Thoracic aorta (tissue), 2 donors: ENCODE data around the gene CYP27C1. TPM values are rescaled to one million over a fixed set of nuclear protein-coding genes. Genes with fewer than 3 reads are reported as not detected.

Experiments used
- ATAC-seq: fragments of 150-250 bp; one replicate; pipeline ENCODE4 v1.8.0; 2017; ENCODE audit warnings: low read depth; ENCODE audit not compliant: insufficient number of reproducible peaks, low FRiP score
- DNase-seq: peaks from one replicate; pipeline ENCODE4 v3.0.0-alpha.2; 2020; ENCODE audit warnings: low spot score
- H3K27ac ChIP-seq, 2 donors: fragments of 200-600 bp; sonication (generic); 1 replicate in 1 of 2; 2 replicates in 1 of 2; pipeline ENCODE4 v1.5.1; 2016; ENCODE audit warnings: mild to moderate bottlenecking in 2 of 2, moderate library complexity in 2 of 2
- H3K27me3 ChIP-seq: fragments of 200-600 bp; sonication (generic); replicated peaks from 2 replicates; pipeline ENCODE4 v1.6.0; 2016; ENCODE audit warnings: mild to moderate bottlenecking; ENCODE audit not compliant: insufficient read depth
- H3K36me3 ChIP-seq: fragments of 200-600 bp; sonication (generic); one replicate; pipeline ENCODE4 v1.5.1; 2016
- H3K4me1 ChIP-seq, 2 donors: fragments of 200-600 bp; sonication (generic); 1 replicate in 1 of 2; 2 replicates in 1 of 2; pipeline versions ENCODE4 v1.5.1 to v1.6.0; 2016; ENCODE audit warnings: low read depth in 2 of 2, mild to moderate bottlenecking in 1 of 2; ENCODE audit not compliant: control insufficient read depth in 1 of 2
- H3K4me3 ChIP-seq: fragments of 200-600 bp; sonication (generic); 2 replicates; pipeline ENCODE4 v1.5.1; 2016; ENCODE audit warnings: mild to moderate bottlenecking
- H3K9me3 ChIP-seq: fragments of 200-600 bp; sonication (generic); 2 replicates; pipeline ENCODE4 v1.5.1; 2016
- total RNA-seq, 2 donors: library from RNA; depleted of rRNA; stranded (reverse); fragments of >200 nt; gene quantifications; one replicate each; pipeline versions ENCODE4 v1.1.0 to v1.2.3, GENCODE V29; 2016
- TF ChIP-seq, protein P1 (sequence below): fragments of 200-600 bp; sonication (generic); IDR thresholded peaks from one replicate; pipeline ENCODE4 v1.5.1; 2019; ENCODE audit warnings: antibody characterized with exemption

Gene CYP27C1
- total RNA-seq, 2 donors from 2014 or later, result 0.35 TPM; not detected in 1

DNA sequence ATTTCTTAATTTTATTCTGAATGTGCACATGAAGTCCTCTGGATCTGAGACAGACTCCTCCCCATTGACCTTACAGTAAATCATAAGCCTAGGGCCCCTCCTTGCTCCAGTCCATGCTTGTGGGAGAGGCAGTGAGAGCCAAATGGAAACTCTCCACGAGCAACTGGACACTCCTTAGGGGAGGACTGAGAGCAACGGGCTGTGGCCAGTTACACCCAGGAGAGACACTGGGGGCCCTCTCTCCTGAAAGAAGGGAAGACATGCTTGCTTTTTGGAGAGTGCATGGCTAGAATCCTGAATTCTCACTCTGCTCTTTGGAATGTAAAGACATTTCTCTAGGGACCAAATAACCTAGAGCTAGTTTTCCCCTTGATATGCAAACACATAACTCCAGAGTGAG lies 64.2 kb downstream of the CYP27C1 start:
- Histone ChIP-seq H3K36me3 (no peaks in the 10 kb centered on the region), H3K4me1 (no peaks in the 10 kb centered on the region), H3K27ac (no peak overlapping the region), H3K9me3 (no peaks in the 10 kb centered on the region), H3K27me3 (no peaks in the 10 kb centered on the region), H3K4me3 (no peak overlapping the region)
- TF ChIP-seq, protein P1, sequence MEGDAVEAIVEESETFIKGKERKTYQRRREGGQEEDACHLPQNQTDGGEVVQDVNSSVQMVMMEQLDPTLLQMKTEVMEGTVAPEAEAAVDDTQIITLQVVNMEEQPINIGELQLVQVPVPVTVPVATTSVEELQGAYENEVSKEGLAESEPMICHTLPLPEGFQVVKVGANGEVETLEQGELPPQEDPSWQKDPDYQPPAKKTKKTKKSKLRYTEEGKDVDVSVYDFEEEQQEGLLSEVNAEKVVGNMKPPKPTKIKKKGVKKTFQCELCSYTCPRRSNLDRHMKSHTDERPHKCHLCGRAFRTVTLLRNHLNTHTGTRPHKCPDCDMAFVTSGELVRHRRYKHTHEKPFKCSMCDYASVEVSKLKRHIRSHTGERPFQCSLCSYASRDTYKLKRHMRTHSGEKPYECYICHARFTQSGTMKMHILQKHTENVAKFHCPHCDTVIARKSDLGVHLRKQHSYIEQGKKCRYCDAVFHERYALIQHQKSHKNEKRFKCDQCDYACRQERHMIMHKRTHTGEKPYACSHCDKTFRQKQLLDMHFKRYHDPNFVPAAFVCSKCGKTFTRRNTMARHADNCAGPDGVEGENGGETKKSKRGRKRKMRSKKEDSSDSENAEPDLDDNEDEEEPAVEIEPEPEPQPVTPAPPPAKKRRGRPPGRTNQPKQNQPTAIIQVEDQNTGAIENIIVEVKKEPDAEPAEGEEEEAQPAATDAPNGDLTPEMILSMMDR, result no peak
- DNase-seq (no peak), ATAC-seq (no peak)

DNA sequence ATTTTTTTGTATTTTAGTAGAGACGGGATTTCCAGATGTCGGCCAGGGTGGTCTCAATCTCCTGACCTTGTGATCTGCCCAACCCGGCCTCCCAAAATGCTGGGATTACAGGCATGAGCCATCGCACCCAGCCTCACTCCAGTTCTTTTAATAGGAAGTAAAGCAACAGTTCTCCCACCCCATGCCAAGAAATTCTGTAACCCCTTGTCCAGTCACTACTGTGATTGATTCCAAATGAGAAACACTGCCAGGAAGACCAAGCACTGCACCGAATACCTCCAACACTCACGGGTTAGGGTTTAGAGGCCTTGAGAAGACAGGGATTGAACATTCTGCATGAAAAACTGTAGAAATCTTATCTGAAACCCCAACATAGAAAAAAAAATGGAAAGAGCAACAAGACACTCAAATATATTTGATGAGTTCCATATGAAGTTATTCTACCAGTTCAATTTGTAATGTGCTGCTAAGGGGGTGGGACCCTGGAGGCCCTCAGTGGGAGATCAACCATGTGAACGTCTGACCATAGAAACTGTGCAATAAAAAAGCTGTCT lies 65.0 kb downstream of the CYP27C1 start:
- Histone ChIP-seq H3K4me3 (no peak overlapping the region), H3K27me3 (no peaks in the 10 kb centered on the region), H3K4me1 (no peaks in the 10 kb centered on the region), H3K27ac (no peak overlapping the region), H3K36me3 (no peaks in the 10 kb centered on the region), H3K9me3 (no peaks in the 10 kb centered on the region)
- no peak for DNase-seq
- ATAC-seq, result no peak
- TF ChIP-seq, protein P1, result no peak

DNA sequence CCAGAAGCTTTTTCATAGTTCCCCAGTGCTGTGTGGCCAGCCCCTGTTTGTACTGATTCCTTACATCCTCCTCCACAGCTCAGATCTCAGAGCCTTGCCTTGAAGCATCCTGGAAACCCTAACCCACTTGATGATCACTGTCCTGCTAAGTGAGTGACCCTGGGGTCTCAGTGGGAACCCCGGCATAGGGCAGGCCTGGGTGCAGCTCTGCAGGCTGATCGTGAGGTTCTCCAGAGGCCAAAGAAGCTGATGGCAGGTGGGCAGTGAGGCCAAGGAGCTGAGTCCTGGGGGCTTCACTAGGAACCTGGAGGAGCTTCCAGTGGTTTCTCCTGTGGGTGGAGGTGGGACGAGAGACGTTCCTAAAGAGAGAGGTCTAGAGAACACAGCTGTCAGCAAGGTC lies 65.7 kb downstream of the CYP27C1 start:
- H3K27ac ChIP-seq, result no peak overlapping the region

DNA sequence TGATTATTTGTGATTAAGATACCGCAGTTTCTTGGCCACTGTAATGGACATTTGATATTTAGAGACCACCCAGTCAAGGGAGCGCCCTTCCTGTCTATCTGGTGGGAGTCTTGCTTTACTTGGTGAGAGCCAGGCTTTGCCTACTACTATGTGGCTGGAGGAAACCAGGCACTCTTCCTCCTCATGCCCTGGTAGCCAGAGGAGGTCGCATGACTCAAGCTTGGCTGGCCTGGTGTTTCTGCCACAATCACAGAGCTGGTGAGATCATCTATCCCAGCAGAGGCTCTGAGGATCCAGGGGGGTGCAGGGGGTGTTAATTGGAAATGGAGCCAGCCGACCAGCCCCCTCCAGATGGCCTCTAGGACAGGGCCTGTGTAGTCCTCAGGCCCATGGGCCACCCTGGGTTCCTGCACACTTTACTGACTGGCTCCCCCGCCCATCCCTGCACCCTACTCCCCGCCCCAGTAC lies 66.4 kb downstream of the CYP27C1 start:
- ATAC-seq (no peak), DNase-seq (no peak)
- H3K9me3 ChIP-seq, result no peaks in the 10 kb centered on the region
- no peaks in the 10 kb centered on the region for H3K27me3 ChIP-seq
- no peaks in the 10 kb centered on the region for H3K4me1 ChIP-seq
- no peak overlapping the region for H3K27ac ChIP-seq
- no peak overlapping the region for H3K4me3 ChIP-seq
- TF ChIP-seq, protein P1, result no peak
- no peaks in the 10 kb centered on the region for H3K36me3 ChIP-seq

More for the DNA sequence above, 65.7 kb downstream of the CYP27C1 start:
- Histone ChIP-seq H3K4me3 (no peak overlapping the region), H3K36me3 (no peaks in the 10 kb centered on the region), H3K4me1 (no peaks in the 10 kb centered on the region), H3K9me3 (no peaks in the 10 kb centered on the region), H3K27me3 (no peaks in the 10 kb centered on the region)
- ATAC-seq, result no peak
- TF ChIP-seq, protein P1, result no peak
- no peak for DNase-seq

DNA sequence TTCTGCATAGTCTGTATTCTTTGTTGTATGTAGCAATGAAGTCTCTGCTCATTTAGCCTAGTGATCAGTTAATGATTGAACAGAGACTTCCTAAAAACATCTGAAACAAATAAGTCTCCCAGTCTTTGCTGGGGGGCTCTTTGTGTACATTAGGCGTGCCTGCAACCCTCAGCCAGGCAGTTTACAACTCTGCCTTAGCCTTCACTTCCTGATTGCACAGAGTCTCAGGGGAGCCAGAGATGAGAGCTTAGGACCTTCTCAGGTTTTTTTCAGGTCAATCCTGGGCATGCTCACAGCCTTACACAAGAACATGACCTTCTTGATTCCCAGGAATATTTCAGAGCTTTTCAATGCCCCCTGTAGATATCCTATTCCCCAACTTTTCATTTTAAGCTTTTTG lies 69.1 kb downstream of the CYP27C1 start:
- TF ChIP-seq, protein P1, result no peak
- no peak overlapping the region for H3K4me3 ChIP-seq
- no peaks in the 10 kb centered on the region for H3K9me3 ChIP-seq
- H3K36me3 ChIP-seq, result no peaks in the 10 kb centered on the region
- DNase-seq, result no peak
- H3K27me3 ChIP-seq, result no peaks in the 10 kb centered on the region
- H3K4me1 ChIP-seq, result no peaks in the 10 kb centered on the region
- ATAC-seq, result no peak
- H3K27ac ChIP-seq, result no peak overlapping the region
